Mesenchymal stem cell (in vitro differentiated cells and primary cell): Measurements from ENCODE around the gene ALDH3A1.
A peak's percentile ranks its signal among the peaks of the same experiment; 100 is the strongest.

Experiments
- DNase-seq: peaks from one replicate; pipeline ENCODE4 v3.0.0-alpha.2; 2013
- H2AFZ ChIP-seq: one replicate; pipeline ENCODE4 v1.6.1; 2013; ENCODE audit warnings: low read depth, mild to moderate bottlenecking, control low read depth, inconsistent platforms, low read length, moderate library complexity
- H2AK5ac ChIP-seq: 2 replicates; pipeline ENCODE4 v1.6.1; 2013; ENCODE audit warnings: low read length, moderate library complexity, mild to moderate bottlenecking, inconsistent platforms; ENCODE audit not compliant: severe bottlenecking
- H2BK120ac ChIP-seq: one replicate; pipeline ENCODE4 v1.6.1; 2013; ENCODE audit warnings: low read depth, mild to moderate bottlenecking, inconsistent platforms, low read length, moderate library complexity
- H2BK12ac ChIP-seq, 2 experiments: one replicate each; pipeline ENCODE4 v1.6.1; 2013; ENCODE audit warnings: inconsistent platforms in 2 of 2, low read length in 2 of 2, mild to moderate bottlenecking in 2 of 2, moderate library complexity in 2 of 2, control low read depth in 1 of 2
- H2BK15ac ChIP-seq: one replicate; pipeline ENCODE4 v1.6.1; 2013; ENCODE audit warnings: mild to moderate bottlenecking, low read depth, inconsistent platforms; ENCODE audit not compliant: poor library complexity, severe bottlenecking
- H2BK5ac ChIP-seq: 2 replicates; pipeline ENCODE4 v1.6.1; 2013; ENCODE audit warnings: low read depth, mild to moderate bottlenecking, low read length, control low read depth, inconsistent platforms; ENCODE audit not compliant: poor library complexity, severe bottlenecking
- H3K14ac ChIP-seq, 2 experiments: one replicate each; pipeline ENCODE4 v1.6.1; 2013; ENCODE audit warnings: inconsistent platforms in 2 of 2, low read length in 2 of 2, control low read depth in 1 of 2, mild to moderate bottlenecking in 1 of 2, moderate library complexity in 1 of 2
- H3K18ac ChIP-seq, 2 experiments: one replicate each; pipeline ENCODE4 v1.6.1; 2013; ENCODE audit warnings: inconsistent platforms in 2 of 2, low read length in 2 of 2, control low read depth in 1 of 2, low read depth in 1 of 2, mild to moderate bottlenecking in 1 of 2
- H3K23ac ChIP-seq, 2 experiments: one replicate each; pipeline ENCODE4 v1.6.1; 2013; ENCODE audit warnings: inconsistent platforms in 2 of 2, low read length in 2 of 2, mild to moderate bottlenecking in 2 of 2, moderate library complexity in 2 of 2, control low read depth in 1 of 2
- H3K27ac ChIP-seq: 2 replicates; pipeline ENCODE4 v1.5.1; 2013; ENCODE audit warnings: mild to moderate bottlenecking, moderate library complexity, low read length, control low read depth, inconsistent platforms; ENCODE audit not compliant: poor library complexity, severe bottlenecking
- H3K27me3 ChIP-seq, 2 experiments: 2 replicates each; pipeline versions ENCODE4 v1.6.1 to v1.7.0; 2013; ENCODE audit warnings: low read length in 2 of 2, mild to moderate bottlenecking in 2 of 2, moderate library complexity in 2 of 2, control low read depth in 1 of 2, inconsistent platforms in 1 of 2; ENCODE audit not compliant: control insufficient read depth in 1 of 2, insufficient read depth in 1 of 2
- H3K36me3 ChIP-seq, 2 experiments: 2 replicates each; pipeline versions ENCODE4 v1.6.1 to v1.7.0; 2013; ENCODE audit warnings: low read length in 2 of 2, control low read depth in 1 of 2, inconsistent platforms in 1 of 2, low read depth in 1 of 2, mild to moderate bottlenecking in 1 of 2; ENCODE audit not compliant: insufficient read depth in 2 of 2, control insufficient read depth in 1 of 2
- H3K4ac ChIP-seq, 2 experiments: one replicate each; pipeline ENCODE4 v1.6.1; 2013; ENCODE audit warnings: inconsistent platforms in 2 of 2, low read length in 2 of 2, mild to moderate bottlenecking in 2 of 2, moderate library complexity in 2 of 2, control low read depth in 1 of 2, low read depth in 1 of 2
- H3K4me1 ChIP-seq: 2 replicates; pipeline ENCODE4 v1.6.1; 2013; ENCODE audit warnings: low read depth, low read length, control low read depth; ENCODE audit not compliant: control insufficient read depth, insufficient read depth
- H3K4me2 ChIP-seq: 2 replicates; pipeline ENCODE4 v1.6.1; 2013; ENCODE audit warnings: low read length, mild to moderate bottlenecking, inconsistent platforms; ENCODE audit not compliant: poor library complexity, severe bottlenecking
- H3K4me3 ChIP-seq, 2 experiments: 2 replicates each; pipeline versions ENCODE4 v1.5.1 to v1.7.0; 2013; ENCODE audit warnings: low read length in 2 of 2, mild to moderate bottlenecking in 2 of 2, control low read depth in 1 of 2, low read depth in 1 of 2; ENCODE audit not compliant: insufficient read depth in 1 of 2
- H3K79me1 ChIP-seq: replicated peaks from 2 replicates; pipeline ENCODE4 v1.6.1; 2013; ENCODE audit warnings: mild to moderate bottlenecking, control low read depth, low read length, inconsistent platforms; ENCODE audit not compliant: poor library complexity, severe bottlenecking
- H3K9ac ChIP-seq: 2 replicates; pipeline ENCODE4 v1.7.0; 2013; ENCODE audit warnings: mild to moderate bottlenecking, low read length, moderate library complexity
- H3K9me3 ChIP-seq: 2 replicates; pipeline ENCODE4 v1.7.0; 2013; ENCODE audit warnings: mild to moderate bottlenecking, low read length; ENCODE audit not compliant: control insufficient read depth
- H4K8ac ChIP-seq: one replicate; pipeline ENCODE4 v1.6.1; 2013; ENCODE audit warnings: inconsistent platforms, mild to moderate bottlenecking, low read length, moderate library complexity
- H4K91ac ChIP-seq: one replicate; pipeline ENCODE4 v1.6.1; 2013; ENCODE audit warnings: mild to moderate bottlenecking, low read length, inconsistent platforms
- WGBS: methylation state at CpG from one replicate; pipeline ENCODE4 v1.1.7; 2013; ENCODE audit warnings: mixed read lengths; 5-methylcytosine and 5-hydroxymethylcytosine counted together

The ALDH3A1 gene

GRCh38 chr17:19744922-19745757 is 3.0 kb downstream of the ALDH3A1 start:
- DNase-seq: peak; percentile 66
- H2BK12ac ChIP-seq: no peak overlapping the region
- peak overlapping the region; percentile 43 for H3K9ac ChIP-seq
- H3K79me1 ChIP-seq: no peaks in the 10 kb centered on the region
- H2AFZ ChIP-seq: no peak overlapping the region
- WGBS: 32% methylated on average over 50 of the region's 50 CpGs
- H3K36me3 ChIP-seq: no peaks in the 10 kb centered on the region
- peaks cover 8 to 34% of the 10 kb centered on the region in 2 experiments for H3K27me3 ChIP-seq
- peak overlapping the region; percentile 76 for H3K4me2 ChIP-seq
- no peak overlapping the region for H4K8ac ChIP-seq
- no peak overlapping the region for H2BK120ac ChIP-seq
- H3K14ac ChIP-seq: no peak overlapping the region
- H3K18ac ChIP-seq: no peak overlapping the region
- no peak overlapping the region for H3K23ac ChIP-seq
- H2BK5ac ChIP-seq: no peak overlapping the region
- no peak overlapping the region for H2AK5ac ChIP-seq
- no peak overlapping the region for H3K27ac ChIP-seq
- no peak overlapping the region for H4K91ac ChIP-seq
- H3K4me1 ChIP-seq: peaks cover 14% of the 10 kb centered on the region
- H3K4me3 ChIP-seq: peak overlapping the region; percentile 30 to 64
- no peaks in the 10 kb centered on the region for H3K9me3 ChIP-seq
- no peak overlapping the region for H3K4ac ChIP-seq
- no peak overlapping the region for H2BK15ac ChIP-seq

- DNase-seq: no peak
- no peak overlapping the region for H2BK5ac ChIP-seq
- 22% methylated on average over 15 of the region's 26 CpGs for WGBS
- no peak overlapping the region for H2AK5ac ChIP-seq
- H4K91ac ChIP-seq: no peak overlapping the region
- H3K18ac ChIP-seq: no peak overlapping the region
- peak overlapping the region; percentile 30 to 58 for H3K4me3 ChIP-seq
- no peaks in the 10 kb centered on the region for H3K36me3 ChIP-seq
- H3K27me3 ChIP-seq: peaks cover 11 to 34% of the 10 kb centered on the region in 2 experiments
- no peaks in the 10 kb centered on the region for H3K79me1 ChIP-seq
- no peak overlapping the region for H2BK120ac ChIP-seq
- no peak overlapping the region for H3K4ac ChIP-seq
- H3K9me3 ChIP-seq: no peaks in the 10 kb centered on the region
- H3K23ac ChIP-seq: peak overlapping the region in 1 of 2 experiments; percentile 79
- H2AFZ ChIP-seq: peak overlapping the region; percentile 73
- no peak overlapping the region for H3K14ac ChIP-seq
- peak overlapping the region; percentile 92 for H3K4me2 ChIP-seq
- H4K8ac ChIP-seq: peak overlapping the region; percentile 21
- H3K4me1 ChIP-seq: peaks cover 14% of the 10 kb centered on the region
- no peak overlapping the region for H3K9ac ChIP-seq
- H2BK12ac ChIP-seq: peak overlapping the region in 1 of 2 experiments; percentile 31
- H2BK15ac ChIP-seq: no peak overlapping the region
- no peak overlapping the region for H3K27ac ChIP-seq
These were observed 3.6 kb downstream of the ALDH3A1 start for GRCh38 chr17:19744492-19744891.

- no peak overlapping the region for H3K18ac ChIP-seq
- 94% methylated on average over 34 of the region's 34 CpGs for WGBS
- H2AFZ ChIP-seq: no peak overlapping the region
- H2BK12ac ChIP-seq: no peak overlapping the region
- no peak overlapping the region for H2BK5ac ChIP-seq
- no peak overlapping the region for H2BK120ac ChIP-seq
- no peak for DNase-seq
- no peak overlapping the region for H2BK15ac ChIP-seq
- H2AK5ac ChIP-seq: no peak overlapping the region
- H3K4me1 ChIP-seq: peaks cover 12% of the 10 kb centered on the region
- H3K14ac ChIP-seq: no peak overlapping the region
- H4K8ac ChIP-seq: no peak overlapping the region
- no peak overlapping the region for H3K27ac ChIP-seq
- H3K9ac ChIP-seq: no peak overlapping the region
- H3K27me3 ChIP-seq: peaks cover 8 to 24% of the 10 kb centered on the region in 2 experiments
- no peak overlapping the region for H3K4me3 ChIP-seq
- no peaks in the 10 kb centered on the region for H3K79me1 ChIP-seq
- no peaks in the 10 kb centered on the region for H3K9me3 ChIP-seq
- no peak overlapping the region for H3K23ac ChIP-seq
- no peak overlapping the region for H4K91ac ChIP-seq
- H3K36me3 ChIP-seq: no peaks in the 10 kb centered on the region
- no peak overlapping the region for H3K4ac ChIP-seq
- no peak overlapping the region for H3K4me2 ChIP-seq
These were observed 4.7 kb downstream of the ALDH3A1 start for GRCh38 chr17:19743101-19744100.

- Histone ChIP-seq H3K23ac (no peak overlapping the region), H3K14ac (no peak overlapping the region), H2AFZ (no peak overlapping the region), H2BK15ac (no peak overlapping the region), H3K4me3 (no peak overlapping the region), H2AK5ac (no peak overlapping the region), H3K4me1 (peaks cover 12% of the 10 kb centered on the region), H2BK12ac (no peak overlapping the region), H3K18ac (no peak overlapping the region), H3K27ac (no peak overlapping the region), H3K79me1 (no peaks in the 10 kb centered on the region), H4K91ac (no peak overlapping the region), H3K9me3 (no peaks in the 10 kb centered on the region), H3K27me3 (peaks cover 8 to 18% of the 10 kb centered on the region in 2 experiments), H3K4ac (no peak overlapping the region), H2BK120ac (no peak overlapping the region), H3K36me3 (no peaks in the 10 kb centered on the region), H3K9ac (no peak overlapping the region), H4K8ac (no peak overlapping the region), H2BK5ac (no peak overlapping the region), H3K4me2 (no peak overlapping the region)
- 89% methylated on average over 10 of the region's 10 CpGs for WGBS
- no peak for DNase-seq
These were observed 5.6 kb downstream of the ALDH3A1 start for GRCh38 chr17:19742495-19742894.
